Progenitor cell of endocrine pancreas (in vitro differentiated cells): ENCODE measurements around the gene CCL20. TPM values are rescaled to one million over a fixed set of nuclear protein-coding genes. Genes with fewer than 3 reads are reported as not detected.

Experiments
- DNase-seq: peaks from one replicate; pipeline ENCODE4 v3.0.0; 2021; ENCODE audit warnings: low spot score; ENCODE audit not compliant: unreplicated experiment
- H3K27ac Mint-ChIP-seq: 2 replicates; pipeline ENCODE4 v1.8.0; 2021; ENCODE audit warnings: mild to moderate bottlenecking, moderate library complexity, mixed read lengths
- H3K27me3 Mint-ChIP-seq: 2 replicates; pipeline ENCODE4 v1.8.0; 2021; ENCODE audit warnings: mixed read lengths
- H3K36me3 Mint-ChIP-seq: 2 replicates; pipeline ENCODE4 v1.8.0; 2022; ENCODE audit warnings: mixed read lengths; ENCODE audit not compliant: insufficient read depth
- H3K4me1 Mint-ChIP-seq: 2 replicates; pipeline ENCODE4 v1.8.0; 2021; ENCODE audit warnings: low read depth, mixed read lengths
- H3K4me3 Mint-ChIP-seq: 2 replicates; pipeline ENCODE4 v1.8.0; 2021; ENCODE audit warnings: low read depth, mild to moderate bottlenecking, moderate library complexity, mixed read lengths
- H3K9me3 Mint-ChIP-seq: 2 replicates; pipeline ENCODE4 v1.8.0; 2021; ENCODE audit warnings: low read depth, mixed read lengths
- total RNA-seq: library from RNA; stranded (reverse); gene quantifications from 2 replicates; pipeline ENCODE4 v1.2.1, GENCODE V29; 2021
- TF ChIP-seq, protein P1 (sequence below): fragments of 200-600 bp; sonication (generic); IDR thresholded peaks from one replicate; pipeline ENCODE4 v1.5.0; 2021; ENCODE audit warnings: antibody characterized with exemption, mild to moderate bottlenecking; ENCODE audit not compliant: unreplicated experiment

The CCL20 gene
- total RNA-seq, 1 donor from 2014 or later = not detected

DNA sequence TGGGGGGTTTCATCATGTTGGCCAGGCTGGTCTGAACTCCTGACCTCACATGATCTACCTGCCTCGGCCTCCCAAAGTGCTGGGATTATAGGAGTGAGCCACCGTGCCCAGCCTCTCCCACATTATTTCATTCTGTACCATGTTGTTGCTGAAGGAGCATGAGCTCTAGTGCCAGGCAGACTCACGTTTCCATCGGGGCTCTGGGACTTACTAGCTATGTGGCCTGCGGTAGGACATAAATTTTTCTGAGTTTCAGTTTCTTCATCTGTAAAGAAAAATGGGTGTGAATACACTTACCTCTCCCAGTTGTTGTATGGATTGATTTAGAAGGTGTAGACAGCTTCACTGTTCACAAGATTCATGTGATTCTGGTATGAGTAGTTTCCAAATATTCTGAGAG is 30.8 kb upstream of the CCL20 start:
- Mint-ChIP-seq H3K4me1 (peaks cover 9% of the 10 kb centered on the region), H3K4me3 (no peak overlapping the region), H3K36me3 (no peaks in the 10 kb centered on the region)

GRCh38 chr2:227783404-227784138 is 30.1 kb upstream of the CCL20 start:
- no peak for DNase-seq
- H3K36me3 Mint-ChIP-seq = no peaks in the 10 kb centered on the region
- no peaks in the 10 kb centered on the region for H3K27me3 Mint-ChIP-seq
- H3K4me1 Mint-ChIP-seq = peaks cover 9% of the 10 kb centered on the region
- peak overlapping the region; percentile 4 for H3K27ac Mint-ChIP-seq
- H3K9me3 Mint-ChIP-seq = peaks cover 3% of the 10 kb centered on the region
- TF ChIP-seq, protein P1, sequence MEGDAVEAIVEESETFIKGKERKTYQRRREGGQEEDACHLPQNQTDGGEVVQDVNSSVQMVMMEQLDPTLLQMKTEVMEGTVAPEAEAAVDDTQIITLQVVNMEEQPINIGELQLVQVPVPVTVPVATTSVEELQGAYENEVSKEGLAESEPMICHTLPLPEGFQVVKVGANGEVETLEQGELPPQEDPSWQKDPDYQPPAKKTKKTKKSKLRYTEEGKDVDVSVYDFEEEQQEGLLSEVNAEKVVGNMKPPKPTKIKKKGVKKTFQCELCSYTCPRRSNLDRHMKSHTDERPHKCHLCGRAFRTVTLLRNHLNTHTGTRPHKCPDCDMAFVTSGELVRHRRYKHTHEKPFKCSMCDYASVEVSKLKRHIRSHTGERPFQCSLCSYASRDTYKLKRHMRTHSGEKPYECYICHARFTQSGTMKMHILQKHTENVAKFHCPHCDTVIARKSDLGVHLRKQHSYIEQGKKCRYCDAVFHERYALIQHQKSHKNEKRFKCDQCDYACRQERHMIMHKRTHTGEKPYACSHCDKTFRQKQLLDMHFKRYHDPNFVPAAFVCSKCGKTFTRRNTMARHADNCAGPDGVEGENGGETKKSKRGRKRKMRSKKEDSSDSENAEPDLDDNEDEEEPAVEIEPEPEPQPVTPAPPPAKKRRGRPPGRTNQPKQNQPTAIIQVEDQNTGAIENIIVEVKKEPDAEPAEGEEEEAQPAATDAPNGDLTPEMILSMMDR = no peak
- H3K4me3 Mint-ChIP-seq = no peak overlapping the region

More for the DNA sequence above, 30.8 kb upstream of the CCL20 start:
- peaks cover 6% of the 10 kb centered on the region for H3K9me3 Mint-ChIP-seq
- H3K27me3 Mint-ChIP-seq = no peaks in the 10 kb centered on the region
- TF ChIP-seq, protein P1 = no peak
- no peak for DNase-seq
- H3K27ac Mint-ChIP-seq = no peak overlapping the region

DNA sequence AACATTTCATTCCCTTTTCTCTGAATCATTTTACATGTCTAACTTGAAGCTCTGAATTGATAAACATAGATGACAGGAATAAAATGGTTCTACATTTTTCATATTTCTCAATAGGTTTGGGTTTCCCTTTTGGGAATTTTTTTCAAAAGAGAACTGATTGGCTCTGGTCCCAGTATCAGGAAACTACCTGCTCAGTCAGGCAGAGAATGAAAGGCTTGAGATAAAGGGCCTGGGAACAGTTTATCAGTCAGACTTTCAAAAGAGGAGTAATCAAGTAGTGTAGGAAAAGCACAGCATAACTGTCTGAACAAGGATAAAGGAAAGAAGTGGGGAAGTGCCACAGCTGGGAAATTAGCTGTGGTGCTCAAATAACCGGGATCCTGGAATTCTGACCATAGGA is 28.3 kb upstream of the CCL20 start:
- no peak for DNase-seq
- H3K9me3 Mint-ChIP-seq = peaks cover 3% of the 10 kb centered on the region
- TF ChIP-seq, protein P1 = no peak
- H3K4me3 Mint-ChIP-seq = no peak overlapping the region
- H3K27me3 Mint-ChIP-seq = no peaks in the 10 kb centered on the region
- H3K4me1 Mint-ChIP-seq = peaks cover 9% of the 10 kb centered on the region
- H3K27ac Mint-ChIP-seq = peak overlapping the region; percentile 30
- no peaks in the 10 kb centered on the region for H3K36me3 Mint-ChIP-seq

- Mint-ChIP-seq H3K4me3 (no peak overlapping the region), H3K9me3 (peaks cover 3% of the 10 kb centered on the region), H3K36me3 (no peaks in the 10 kb centered on the region), H3K4me1 (peaks cover 9% of the 10 kb centered on the region), H3K27ac (no peak overlapping the region), H3K27me3 (no peaks in the 10 kb centered on the region)
- TF ChIP-seq, protein P1 = no peak
- no peak for DNase-seq
Observed at GRCh38 chr2:227788561-227789018, 25.1 kb upstream of the CCL20 start.

GRCh38 chr2:227789803-227790202 is 23.8 kb upstream of the CCL20 start:
- TF ChIP-seq, protein P1 = no peak
- DNase-seq = no peak
- Mint-ChIP-seq H3K36me3 (no peaks in the 10 kb centered on the region), H3K4me3 (no peak overlapping the region), H3K9me3 (peaks cover 3% of the 10 kb centered on the region), H3K27me3 (no peaks in the 10 kb centered on the region), H3K27ac (no peak overlapping the region), H3K4me1 (peaks cover 9% of the 10 kb centered on the region)
